Testis (tissue), 2 donors: Measurements from ENCODE around the gene TECR.

Experiments used
- CTCF ChIP-seq, 3 experiments: fragments of 450-650 bp in 2 of 3; fragments of 200-600 bp in 1 of 3; sonication (generic) in 1 of 3; IDR thresholded peaks; one replicate each; pipeline ENCODE4 v1.5.1; 2016 to 2019; ENCODE audit warnings: antibody characterized with exemption in 3 of 3, mild to moderate bottlenecking in 2 of 3, moderate library complexity in 1 of 3
- POLR2A ChIP-seq: fragments of 450-650 bp; IDR thresholded peaks from one replicate; pipeline ENCODE4 v1.6.1; 2017; ENCODE audit warnings: antibody characterized with exemption, mild to moderate bottlenecking, moderate library complexity

GRCh38 chr19:14530506-14530905 is 1.1 kb downstream of the TECR start:
- TF ChIP-seq CTCF (IDR thresholded peaks at IDR 0.05) (no peak), POLR2A (no peak)
